DOHH2 (cell line): ENCODE results near the gene ENSA.
A peak's percentile ranks its signal among the peaks of the same experiment; 100 is the strongest.

Experiments used
- H3F3A ChIP-seq: fragments of 200-600 bp; sonication (generic), shearing (Covaris generic); 2 replicates; pipeline ENCODE4 v1.6.0; 2016; ENCODE audit warnings: antibody characterized with exemption, mild to moderate bottlenecking; ENCODE audit not compliant: control insufficient read depth, insufficient read depth
- H3K27ac ChIP-seq: fragments of 200-600 bp; sonication (generic); 2 replicates; pipeline ENCODE4 v1.5.1; 2014; ENCODE audit warnings: low read depth, mild to moderate bottlenecking, low read length, moderate library complexity
- H3K27me3 ChIP-seq: fragments of 200-600 bp; sonication (generic); 2 replicates; pipeline ENCODE4 v1.6.1; 2014; ENCODE audit warnings: mild to moderate bottlenecking, low read length, mixed read lengths; ENCODE audit not compliant: control insufficient read depth
- H3K36me3 ChIP-seq: fragments of 200-600 bp; sonication (generic); 2 replicates; pipeline ENCODE4 v1.6.1; 2014; ENCODE audit warnings: mild to moderate bottlenecking, low read length, moderate library complexity, mixed read lengths; ENCODE audit not compliant: control insufficient read depth
- H3K4me1 ChIP-seq: fragments of 200-600 bp; sonication (generic); 2 replicates; pipeline ENCODE4 v1.6.1; 2014; ENCODE audit warnings: mild to moderate bottlenecking, low read length, mixed read lengths; ENCODE audit not compliant: control insufficient read depth
- H3K4me2 ChIP-seq: fragments of 200-600 bp; sonication (generic); 2 replicates; pipeline ENCODE4 v1.6.0; 2014; ENCODE audit warnings: mild to moderate bottlenecking, low read length, moderate library complexity
- H3K4me3 ChIP-seq: fragments of 200-600 bp; sonication (generic); 2 replicates; pipeline ENCODE4 v1.5.1; 2014; ENCODE audit warnings: mild to moderate bottlenecking, low read length, mixed read lengths
- H3K79me2 ChIP-seq: fragments of 200-600 bp; sonication (generic); 2 replicates; pipeline ENCODE4 v1.6.1; 2014; ENCODE audit warnings: mild to moderate bottlenecking, low read length, mixed read lengths; ENCODE audit not compliant: control insufficient read depth
- H3K9me2 ChIP-seq: fragments of 200-600 bp; sonication (generic); replicated peaks from 2 replicates; pipeline ENCODE4 v1.6.1; 2014; ENCODE audit warnings: mild to moderate bottlenecking, low read length, mixed read lengths; ENCODE audit not compliant: control insufficient read depth
- H3K9me3 ChIP-seq: fragments of 200-600 bp; sonication (generic); 2 replicates; pipeline ENCODE4 v1.6.1; 2014; ENCODE audit warnings: antibody characterized with exemption, low read length, mixed read lengths; ENCODE audit not compliant: control insufficient read depth, insufficient read depth
- H4K20me1 ChIP-seq: fragments of 200-600 bp; sonication (generic); 2 replicates; pipeline ENCODE4 v1.6.0; 2014; ENCODE audit warnings: low read depth, mild to moderate bottlenecking, antibody characterized with exemption, low read length, moderate library complexity; ENCODE audit not compliant: control insufficient read depth, insufficient read depth
- CTCF ChIP-seq: fragments of 200-600 bp; sonication (generic); IDR thresholded peaks from one replicate; pipeline ENCODE4 v1.5.1; 2014; ENCODE audit warnings: antibody characterized with exemption, mild to moderate bottlenecking, low read depth, low read length; ENCODE audit not compliant: poor library complexity, severe bottlenecking
- EZH2phosphoT487 ChIP-seq: fragments of 200-600 bp; sonication (generic); IDR thresholded peaks from 2 replicates; pipeline ENCODE4 v1.6.1; 2017; ENCODE audit warnings: borderline replicate concordance, mild to moderate bottlenecking, antibody characterized with exemption, low read length, moderate library complexity, mixed read lengths

ENSA gene

DNA sequence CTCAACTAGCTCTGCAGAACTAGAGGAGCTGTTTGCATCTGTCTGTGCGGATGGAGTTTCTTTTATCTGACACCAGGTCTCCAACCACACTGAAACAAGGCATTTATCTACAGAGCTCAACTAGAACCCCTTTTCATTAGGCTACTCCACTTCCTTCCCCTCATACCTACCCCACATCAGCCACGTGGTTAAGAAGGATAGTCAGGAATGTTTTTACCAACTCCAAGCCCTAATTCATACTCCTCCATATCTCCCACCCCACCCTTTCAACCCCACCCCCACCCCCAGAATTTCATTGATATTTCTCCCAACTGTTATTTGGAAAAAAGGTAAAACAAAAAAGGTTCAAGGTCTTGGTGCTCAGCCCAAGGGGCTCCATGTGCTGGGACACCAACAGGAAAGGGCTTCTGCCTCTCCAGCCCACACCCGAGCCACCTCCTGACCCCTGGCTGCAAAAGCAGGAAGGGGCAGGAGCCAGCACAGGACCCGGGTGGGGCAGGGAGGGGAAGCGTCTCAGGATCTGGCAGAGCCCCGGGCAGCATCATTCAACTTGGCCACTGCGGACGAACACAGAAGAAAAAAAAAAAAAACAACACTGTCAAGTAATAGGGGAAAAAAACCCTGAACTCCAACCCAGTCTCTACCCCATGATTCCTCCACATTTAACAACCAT, 7.0 kb downstream of the ENSA start:
- Histone ChIP-seq H3K9me2 (no peaks in the 10 kb centered on the region), H3K9me3 (no peaks in the 10 kb centered on the region), H3K4me3 (no peak overlapping the region), H3K4me1 (peaks cover 2% of the 10 kb centered on the region), H3K36me3 (peaks cover 92% of the 10 kb centered on the region), H4K20me1 (no peaks in the 10 kb centered on the region), H3K27me3 (no peaks in the 10 kb centered on the region), H3F3A (peaks cover 10% of the 10 kb centered on the region), H3K4me2 (no peak overlapping the region), H3K79me2 (peaks cover 22% of the 10 kb centered on the region), H3K27ac (no peak overlapping the region)
- TF ChIP-seq EZH2phosphoT487 (no peak), CTCF (no peak)

- no peaks in the 10 kb centered on the region for H3K27me3 ChIP-seq
- H3K4me3 ChIP-seq, result no peak overlapping the region
- H3K9me3 ChIP-seq, result no peaks in the 10 kb centered on the region
- no peak for TF ChIP-seq EZH2phosphoT487
- TF ChIP-seq CTCF, result peak; percentile 66
- H3K27ac ChIP-seq, result no peak overlapping the region
- H3F3A ChIP-seq, result peaks cover 10% of the 10 kb centered on the region
- H4K20me1 ChIP-seq, result no peaks in the 10 kb centered on the region
- H3K79me2 ChIP-seq, result peaks cover 15% of the 10 kb centered on the region
- H3K9me2 ChIP-seq, result no peaks in the 10 kb centered on the region
- peaks cover 92% of the 10 kb centered on the region for H3K36me3 ChIP-seq
- no peak overlapping the region for H3K4me2 ChIP-seq
- H3K4me1 ChIP-seq, result no peaks in the 10 kb centered on the region
Observed at GRCh38 chr1:150621497-150622302, 7.7 kb downstream of the ENSA start.

GRCh38 chr1:150620919-150621318, 8.5 kb downstream of the ENSA start:
- Histone ChIP-seq H3K4me3 (no peak overlapping the region), H3F3A (peaks cover 12% of the 10 kb centered on the region), H3K27ac (no peak overlapping the region), H3K36me3 (peaks cover 92% of the 10 kb centered on the region), H3K4me2 (no peak overlapping the region), H3K9me2 (no peaks in the 10 kb centered on the region), H3K9me3 (no peaks in the 10 kb centered on the region), H3K27me3 (no peaks in the 10 kb centered on the region), H4K20me1 (no peaks in the 10 kb centered on the region), H3K79me2 (peaks cover 7% of the 10 kb centered on the region), H3K4me1 (no peaks in the 10 kb centered on the region)
- TF ChIP-seq EZH2phosphoT487, result no peak
- TF ChIP-seq CTCF, result no peak
